ENCODE data around the gene NLGN3.

The NLGN3 gene

DNA sequence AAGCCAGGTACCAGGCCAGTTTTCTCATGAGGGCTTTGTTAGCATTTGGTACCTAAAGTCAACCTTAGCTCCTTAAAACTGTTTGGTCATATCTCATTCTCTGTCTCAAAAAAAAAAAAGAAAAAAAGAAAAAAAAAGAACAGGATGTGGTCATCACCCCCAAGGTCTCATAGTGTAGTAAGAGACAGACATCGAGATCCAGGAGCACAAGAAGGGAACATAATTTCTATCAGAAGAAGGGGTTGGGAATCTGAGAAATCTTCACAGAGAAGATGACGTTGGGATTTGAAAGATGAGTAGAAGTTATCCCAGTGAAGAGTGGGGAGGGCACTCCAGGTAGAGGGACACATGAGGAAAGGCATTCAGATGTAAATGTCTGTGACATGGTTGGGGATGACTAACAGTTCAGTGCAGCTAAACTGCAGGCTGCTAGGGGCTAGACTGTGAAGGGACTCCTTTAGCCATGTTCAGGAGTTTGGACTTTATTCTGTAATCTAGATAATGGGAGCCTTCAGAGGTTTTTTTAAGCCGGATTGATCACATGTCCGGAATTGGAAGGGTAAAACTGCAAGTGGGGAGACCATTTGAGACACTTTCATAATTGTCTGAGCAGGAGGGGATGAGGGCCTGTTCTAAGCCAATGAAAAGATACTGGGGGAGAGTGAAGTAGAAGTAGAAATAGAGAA, 51.5 kb downstream of the NLGN3 start:
- Histone ChIP-seq H3K4me3 (ENCODE audit: low read depth, low read length) (no peak overlapping the region), H3K9me3 (ENCODE audit: control insufficient read depth, insufficient read depth, low read length) (no peaks in the 10 kb centered on the region), H3K36me3 (ENCODE audit: control insufficient read depth, insufficient read depth, low read length) (no peaks in the 10 kb centered on the region), H3K4me1 (ENCODE audit: control insufficient read depth, insufficient read depth, low read length) (peaks cover 6% of the 10 kb centered on the region), H3K9ac (ENCODE audit: low read depth, low read length) (no peak overlapping the region), H3K27me3 (ENCODE audit: control insufficient read depth, insufficient read depth, low read length) (no peaks in the 10 kb centered on the region)

DNA sequence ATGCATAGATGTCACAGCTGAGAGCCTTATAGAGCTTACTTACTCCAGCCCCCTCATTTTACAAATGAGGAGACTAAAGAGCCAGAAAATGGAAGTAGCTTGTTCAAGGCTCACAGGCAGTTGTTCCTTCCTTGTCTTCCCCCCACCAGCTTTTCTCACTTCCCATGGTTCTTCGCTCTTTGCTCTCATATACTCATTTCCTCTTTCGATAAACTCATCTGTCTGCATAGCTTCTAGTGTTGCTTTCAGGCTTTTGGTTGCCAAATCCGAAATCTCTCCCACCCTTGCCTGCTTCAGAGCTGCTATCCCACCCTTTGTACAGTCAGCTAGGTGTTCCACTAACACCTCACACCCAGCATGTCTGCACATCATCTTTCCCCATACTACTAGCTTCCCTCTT, 53.4 kb downstream of the NLGN3 start:
- peaks cover 4% of the 10 kb centered on the region for H3K4me1 ChIP-seq (ENCODE audit: control insufficient read depth, insufficient read depth, low read length)
- no peaks in the 10 kb centered on the region for H3K9me3 ChIP-seq (ENCODE audit: control insufficient read depth, insufficient read depth, low read length)
- H3K27me3 ChIP-seq (ENCODE audit: control insufficient read depth, insufficient read depth, low read length), result no peaks in the 10 kb centered on the region
- H3K9ac ChIP-seq (ENCODE audit: low read depth, low read length), result no peak overlapping the region
- no peak overlapping the region for H3K4me3 ChIP-seq (ENCODE audit: low read depth, low read length)
- H3K36me3 ChIP-seq (ENCODE audit: control insufficient read depth, insufficient read depth, low read length), result no peaks in the 10 kb centered on the region

DNA sequence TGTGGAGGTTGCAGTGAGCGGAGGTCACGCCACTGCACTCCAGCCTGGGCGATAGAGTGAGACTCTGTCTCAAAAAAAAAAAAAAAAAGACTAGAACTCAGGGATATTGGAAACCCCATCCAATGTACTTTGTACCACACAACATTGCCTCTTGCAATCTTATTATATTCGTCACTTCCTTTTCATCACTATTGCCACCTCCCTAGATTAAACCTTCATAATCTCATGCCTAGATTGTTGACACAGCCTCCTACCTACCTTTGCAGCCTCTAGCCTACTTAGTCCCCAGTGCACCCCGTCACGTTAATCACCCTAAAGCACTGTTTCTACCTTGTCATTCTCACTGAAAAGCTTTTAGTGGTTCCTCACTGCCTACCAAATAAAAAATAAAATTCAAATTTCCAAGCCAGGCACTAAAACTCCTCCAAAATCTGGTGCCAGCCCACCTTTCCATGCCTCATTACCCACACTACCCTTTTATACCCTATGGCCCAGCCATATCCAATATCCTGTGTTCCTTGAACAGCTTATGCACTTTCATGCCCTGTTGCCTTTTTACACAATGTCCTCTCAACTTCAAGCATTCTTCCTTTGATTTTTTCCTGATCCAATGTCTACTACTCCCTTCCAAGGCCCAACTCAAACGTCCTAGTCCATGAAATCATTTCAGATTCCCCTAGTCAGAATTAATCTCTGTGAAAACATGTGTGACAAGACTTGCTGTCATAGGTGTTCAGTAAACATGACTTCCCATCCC, 54.8 kb downstream of the NLGN3 start:
- Histone ChIP-seq H3K4me3 (ENCODE audit: low read depth, low read length) (no peak overlapping the region), H3K27me3 (ENCODE audit: control insufficient read depth, insufficient read depth, low read length) (no peaks in the 10 kb centered on the region), H3K9me3 (ENCODE audit: control insufficient read depth, insufficient read depth, low read length) (no peaks in the 10 kb centered on the region), H3K4me1 (ENCODE audit: control insufficient read depth, insufficient read depth, low read length) (peaks cover 4% of the 10 kb centered on the region), H3K36me3 (ENCODE audit: control insufficient read depth, insufficient read depth, low read length) (no peaks in the 10 kb centered on the region), H3K9ac (ENCODE audit: low read depth, low read length) (no peak overlapping the region)

DNA sequence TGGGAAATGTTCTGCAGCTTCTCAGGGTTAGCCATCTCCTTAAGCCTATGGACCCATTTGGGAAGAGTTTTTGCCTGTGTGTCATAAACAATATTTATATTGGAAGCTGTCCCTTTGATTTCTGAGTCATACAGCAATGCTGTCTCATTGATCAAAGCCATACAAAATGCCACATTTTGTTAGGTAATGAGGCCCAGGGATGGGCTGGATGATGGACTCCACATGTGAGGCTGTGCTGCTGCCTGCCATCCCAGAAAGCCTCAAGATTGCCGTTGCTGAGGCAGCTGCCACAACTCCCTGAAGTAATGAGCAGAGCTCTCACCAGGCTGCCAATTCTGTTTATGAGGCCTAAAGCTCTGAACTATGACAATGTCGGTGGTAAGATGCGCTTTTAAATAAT, 66.2 kb downstream of the NLGN3 start:
- Histone ChIP-seq H3K9me3 (ENCODE audit: control insufficient read depth, insufficient read depth, low read length) (no peaks in the 10 kb centered on the region), H3K36me3 (ENCODE audit: control insufficient read depth, insufficient read depth, low read length) (no peaks in the 10 kb centered on the region), H3K9ac (ENCODE audit: low read depth, low read length) (no peak overlapping the region), H3K4me3 (ENCODE audit: low read depth, low read length) (no peak overlapping the region), H3K4me1 (ENCODE audit: control insufficient read depth, insufficient read depth, low read length) (no peaks in the 10 kb centered on the region), H3K27me3 (ENCODE audit: control insufficient read depth, insufficient read depth, low read length) (no peaks in the 10 kb centered on the region)

DNA sequence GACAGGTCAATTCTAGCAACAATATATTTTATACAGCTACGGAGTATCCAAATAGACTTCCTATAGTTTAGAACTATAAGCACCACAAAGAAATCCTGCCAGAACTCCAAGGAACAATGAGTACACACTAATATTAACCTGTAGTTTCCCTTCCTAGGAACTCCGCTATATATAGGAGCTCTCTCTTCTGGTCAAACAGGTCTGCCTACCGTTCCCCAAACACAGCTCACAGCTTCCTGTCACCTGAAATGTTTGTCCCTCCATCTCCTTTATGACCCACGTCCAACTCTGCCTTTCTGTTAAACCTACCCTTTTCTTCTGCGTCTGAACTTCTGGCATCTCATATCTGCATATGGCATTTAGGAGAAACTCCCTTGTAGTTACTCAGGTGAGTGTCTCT, 67.9 kb downstream of the NLGN3 start:
- no peaks in the 10 kb centered on the region for H3K4me1 ChIP-seq (ENCODE audit: control insufficient read depth, insufficient read depth, low read length)
- H3K36me3 ChIP-seq (ENCODE audit: control insufficient read depth, insufficient read depth, low read length), result no peaks in the 10 kb centered on the region
- H3K4me3 ChIP-seq (ENCODE audit: low read depth, low read length), result no peak overlapping the region
- H3K9ac ChIP-seq (ENCODE audit: low read depth, low read length), result no peak overlapping the region
- no peaks in the 10 kb centered on the region for H3K27me3 ChIP-seq (ENCODE audit: control insufficient read depth, insufficient read depth, low read length)
- no peaks in the 10 kb centered on the region for H3K9me3 ChIP-seq (ENCODE audit: control insufficient read depth, insufficient read depth, low read length)

- no peak overlapping the region for H3K4me3 ChIP-seq (ENCODE audit: low read depth, low read length)
- H3K9me3 ChIP-seq (ENCODE audit: control insufficient read depth, insufficient read depth, low read length), result no peaks in the 10 kb centered on the region
- H3K9ac ChIP-seq (ENCODE audit: low read depth, low read length), result no peak overlapping the region
- H3K27me3 ChIP-seq (ENCODE audit: control insufficient read depth, insufficient read depth, low read length), result no peaks in the 10 kb centered on the region
- H3K36me3 ChIP-seq (ENCODE audit: control insufficient read depth, insufficient read depth, low read length), result no peaks in the 10 kb centered on the region
- no peaks in the 10 kb centered on the region for H3K4me1 ChIP-seq (ENCODE audit: control insufficient read depth, insufficient read depth, low read length)
Measured at GRCh38 chrX:71214152-71214551, 69.5 kb downstream of the NLGN3 start.

- no peak overlapping the region for H3K4me3 ChIP-seq (ENCODE audit: low read depth, low read length)
- no peaks in the 10 kb centered on the region for H3K4me1 ChIP-seq (ENCODE audit: control insufficient read depth, insufficient read depth, low read length)
Measured at GRCh38 chrX:71214604-71215337, 70.1 kb downstream of the NLGN3 start.

DNA sequence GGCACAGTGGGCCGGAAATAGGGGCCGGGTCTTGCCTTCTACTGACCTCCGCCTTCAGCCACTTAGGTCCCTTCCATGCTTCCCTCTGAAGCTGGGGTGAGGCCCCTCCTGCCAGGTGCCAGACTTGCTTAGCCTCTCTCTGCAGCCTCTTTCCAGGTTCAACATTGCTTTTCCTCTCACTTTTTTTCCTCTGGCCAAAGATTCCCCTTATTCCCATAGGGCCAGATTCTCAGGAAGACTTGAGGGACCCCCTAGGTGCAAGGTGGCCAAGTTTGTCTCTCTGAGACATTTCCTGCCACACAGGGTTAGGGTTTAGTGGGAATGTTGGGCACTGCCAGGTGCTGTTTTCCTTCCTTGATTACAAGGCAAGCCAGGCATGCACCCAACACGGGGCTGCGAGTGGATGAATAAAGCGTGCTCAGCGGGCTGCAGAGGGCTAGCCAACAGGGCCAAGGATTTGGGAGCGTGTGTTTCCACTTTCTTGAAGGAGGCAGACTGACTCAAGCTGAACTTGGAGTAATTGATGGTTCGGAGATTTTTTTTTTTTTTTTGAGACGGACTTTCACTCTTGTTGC, 70.8 kb downstream of the NLGN3 start:
- Histone ChIP-seq H3K4me3 (ENCODE audit: low read depth, low read length) (no peak overlapping the region), H3K4me1 (ENCODE audit: control insufficient read depth, insufficient read depth, low read length) (no peaks in the 10 kb centered on the region), H3K9ac (ENCODE audit: low read depth, low read length) (no peak overlapping the region), H3K36me3 (ENCODE audit: control insufficient read depth, insufficient read depth, low read length) (no peaks in the 10 kb centered on the region), H3K9me3 (ENCODE audit: control insufficient read depth, insufficient read depth, low read length) (no peaks in the 10 kb centered on the region), H3K27me3 (ENCODE audit: control insufficient read depth, insufficient read depth, low read length) (no peaks in the 10 kb centered on the region)

More at GRCh38 chrX:71214604-71215337, 70.1 kb downstream of the NLGN3 start:
- Histone ChIP-seq H3K9me3 (ENCODE audit: control insufficient read depth, insufficient read depth, low read length) (no peaks in the 10 kb centered on the region), H3K36me3 (ENCODE audit: control insufficient read depth, insufficient read depth, low read length) (no peaks in the 10 kb centered on the region), H3K9ac (ENCODE audit: low read depth, low read length) (no peak overlapping the region), H3K27me3 (ENCODE audit: control insufficient read depth, insufficient read depth, low read length) (no peaks in the 10 kb centered on the region)

DNA sequence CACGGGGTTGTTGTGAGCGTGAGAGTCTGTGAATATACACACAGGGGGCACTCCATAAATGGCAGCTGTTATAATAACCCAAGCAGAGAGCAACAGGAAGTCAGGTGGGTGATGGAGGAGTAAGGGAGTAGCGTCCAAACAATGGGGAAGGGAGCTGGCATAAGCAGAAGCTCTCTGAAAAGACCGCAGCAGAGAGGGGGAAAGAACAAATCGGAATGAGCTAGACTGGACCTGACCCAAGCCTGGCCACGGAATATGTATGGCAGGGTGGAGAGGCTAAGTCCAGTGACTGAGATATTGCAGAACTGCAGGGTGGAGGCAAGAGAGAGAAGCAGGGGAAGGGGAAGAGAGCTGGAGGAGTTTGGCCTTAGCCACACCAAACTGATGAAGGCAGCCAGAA, 71.8 kb downstream of the NLGN3 start:
- no peaks in the 10 kb centered on the region for H3K4me1 ChIP-seq (ENCODE audit: control insufficient read depth, insufficient read depth, low read length)
- no peaks in the 10 kb centered on the region for H3K27me3 ChIP-seq (ENCODE audit: control insufficient read depth, insufficient read depth, low read length)
- H3K36me3 ChIP-seq (ENCODE audit: control insufficient read depth, insufficient read depth, low read length), result no peaks in the 10 kb centered on the region
- no peak overlapping the region for H3K9ac ChIP-seq (ENCODE audit: low read depth, low read length)
- no peak overlapping the region for H3K4me3 ChIP-seq (ENCODE audit: low read depth, low read length)
- no peaks in the 10 kb centered on the region for H3K9me3 ChIP-seq (ENCODE audit: control insufficient read depth, insufficient read depth, low read length)

DNA sequence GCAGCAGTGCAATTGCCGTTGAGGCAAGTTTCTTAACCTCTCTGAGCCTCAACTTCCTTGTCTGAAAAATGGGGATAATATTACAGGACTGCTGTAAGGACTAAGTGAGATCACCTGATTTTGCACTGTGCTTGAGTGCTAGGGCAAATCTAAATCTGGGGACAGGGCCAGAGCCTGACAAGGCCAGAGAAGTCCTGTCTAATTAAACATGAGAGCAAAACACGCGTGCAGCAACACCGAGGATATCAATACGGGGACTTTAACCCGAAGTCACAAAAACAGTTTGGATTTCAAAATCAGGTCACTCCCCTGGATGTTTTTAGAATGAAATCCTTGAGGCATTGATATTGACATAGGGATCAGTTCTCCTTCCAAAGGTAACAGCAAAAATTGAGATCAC, 72.7 kb downstream of the NLGN3 start:
- H3K4me1 ChIP-seq (ENCODE audit: control insufficient read depth, insufficient read depth, low read length), result no peaks in the 10 kb centered on the region
- H3K4me3 ChIP-seq (ENCODE audit: low read depth, low read length), result no peak overlapping the region
- H3K36me3 ChIP-seq (ENCODE audit: control insufficient read depth, insufficient read depth, low read length), result no peaks in the 10 kb centered on the region
- H3K9ac ChIP-seq (ENCODE audit: low read depth, low read length), result no peak overlapping the region
- H3K9me3 ChIP-seq (ENCODE audit: control insufficient read depth, insufficient read depth, low read length), result no peaks in the 10 kb centered on the region
- no peaks in the 10 kb centered on the region for H3K27me3 ChIP-seq (ENCODE audit: control insufficient read depth, insufficient read depth, low read length)

Data from iPS-15b (cell line).